Transverse colon (tissue), 4 donors: ENCODE results near the gene HTD2.

Experiments
- EP300 ChIP-seq: sonication (generic); formaldehyde crosslinking; IDR thresholded peaks from one replicate; pipeline ENCODE4 v1.6.1; 2017; ENCODE audit warnings: antibody characterized with exemption, low read depth
- POLR2A ChIP-seq: fragments of 450-650 bp; IDR thresholded peaks from one replicate; pipeline ENCODE4 v1.6.1; 2016; ENCODE audit warnings: antibody characterized with exemption, mild to moderate bottlenecking, moderate library complexity
- POLR2AphosphoS5 ChIP-seq, 3 donors: sonication (generic); formaldehyde crosslinking; IDR thresholded peaks; one replicate each; pipeline ENCODE4 v1.6.1; 2016; ENCODE audit warnings: antibody characterized with exemption in 3 of 3
- TF ChIP-seq, protein P1 (sequence below), 5 experiments: fragments of 200-600 bp in 3 of 5; fragments of 450-650 bp in 2 of 5; sonication (generic) in 3 of 5; IDR thresholded peaks; 1 replicate in 2 of 5; 2 replicates in 3 of 5; pipeline ENCODE4 v1.5.1; 2016 to 2017; ENCODE audit warnings: antibody characterized with exemption in 5 of 5, inconsistent platforms in 3 of 5, mild to moderate bottlenecking in 2 of 5, moderate library complexity in 1 of 5

DNA sequence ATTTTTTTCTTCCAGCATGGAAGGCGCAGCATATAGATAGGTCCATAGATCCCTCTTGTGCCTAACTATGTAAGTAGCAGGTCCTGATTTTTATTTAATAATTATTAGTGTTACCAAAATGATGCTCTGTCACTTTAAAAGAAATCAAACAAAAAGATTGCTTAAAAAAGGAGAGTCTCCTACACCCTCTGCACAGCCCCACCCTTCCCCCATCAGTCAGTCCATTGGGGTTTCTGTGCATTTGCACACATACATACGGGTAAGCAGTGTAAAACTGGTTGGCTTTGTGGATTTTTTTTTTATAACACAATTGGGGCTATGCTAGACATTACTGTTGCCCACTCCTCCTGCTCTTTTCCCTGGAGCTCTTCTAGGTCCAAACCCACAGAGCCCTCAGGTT is 7.2 kb upstream of the HTD2 start:
- TF ChIP-seq, protein P1, sequence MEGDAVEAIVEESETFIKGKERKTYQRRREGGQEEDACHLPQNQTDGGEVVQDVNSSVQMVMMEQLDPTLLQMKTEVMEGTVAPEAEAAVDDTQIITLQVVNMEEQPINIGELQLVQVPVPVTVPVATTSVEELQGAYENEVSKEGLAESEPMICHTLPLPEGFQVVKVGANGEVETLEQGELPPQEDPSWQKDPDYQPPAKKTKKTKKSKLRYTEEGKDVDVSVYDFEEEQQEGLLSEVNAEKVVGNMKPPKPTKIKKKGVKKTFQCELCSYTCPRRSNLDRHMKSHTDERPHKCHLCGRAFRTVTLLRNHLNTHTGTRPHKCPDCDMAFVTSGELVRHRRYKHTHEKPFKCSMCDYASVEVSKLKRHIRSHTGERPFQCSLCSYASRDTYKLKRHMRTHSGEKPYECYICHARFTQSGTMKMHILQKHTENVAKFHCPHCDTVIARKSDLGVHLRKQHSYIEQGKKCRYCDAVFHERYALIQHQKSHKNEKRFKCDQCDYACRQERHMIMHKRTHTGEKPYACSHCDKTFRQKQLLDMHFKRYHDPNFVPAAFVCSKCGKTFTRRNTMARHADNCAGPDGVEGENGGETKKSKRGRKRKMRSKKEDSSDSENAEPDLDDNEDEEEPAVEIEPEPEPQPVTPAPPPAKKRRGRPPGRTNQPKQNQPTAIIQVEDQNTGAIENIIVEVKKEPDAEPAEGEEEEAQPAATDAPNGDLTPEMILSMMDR (IDR thresholded peaks at IDR 0.05): no peak
- TF ChIP-seq POLR2A: no peak
- TF ChIP-seq POLR2AphosphoS5 (IDR thresholded peaks at IDR 0.05): no peak
- no peak for TF ChIP-seq EP300
